ENCODE measurements around the gene PPP2R5C.

PPP2R5C gene

DNA sequence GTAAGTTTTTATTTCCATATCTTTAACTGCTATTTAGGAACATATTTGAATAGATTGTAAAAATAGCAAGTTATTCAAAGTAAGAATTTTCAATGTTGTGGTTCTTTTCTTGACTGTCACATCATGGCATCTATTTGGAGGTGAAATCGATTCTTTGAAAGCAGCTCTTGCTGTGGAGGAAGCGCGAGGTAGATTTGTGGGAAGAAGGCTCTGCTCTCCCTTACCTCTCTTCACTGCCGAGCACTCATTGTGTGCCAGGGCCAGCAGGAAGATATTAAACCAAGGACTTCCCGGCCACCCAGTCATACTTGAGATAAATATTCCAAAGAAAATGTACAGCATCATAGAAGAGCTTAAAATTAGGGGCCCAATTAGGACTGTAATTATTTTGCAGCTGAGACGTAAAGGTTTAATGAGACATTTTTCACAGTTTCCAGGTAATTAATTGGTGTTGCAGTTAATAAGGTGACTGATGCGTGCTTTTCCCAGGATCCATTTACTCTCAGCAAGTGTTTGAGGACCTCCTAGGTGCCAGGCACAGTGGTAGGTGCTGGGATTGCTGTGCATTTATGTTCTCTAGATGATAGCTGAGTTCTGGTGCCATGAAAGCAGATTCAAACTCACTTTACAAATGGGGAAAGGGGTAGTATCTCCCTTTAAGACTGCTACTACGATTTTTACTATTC, 113.7 kb downstream of the PPP2R5C start:
- H3K27ac ChIP-seq = no peak overlapping the region
- TF ChIP-seq, protein P1, sequence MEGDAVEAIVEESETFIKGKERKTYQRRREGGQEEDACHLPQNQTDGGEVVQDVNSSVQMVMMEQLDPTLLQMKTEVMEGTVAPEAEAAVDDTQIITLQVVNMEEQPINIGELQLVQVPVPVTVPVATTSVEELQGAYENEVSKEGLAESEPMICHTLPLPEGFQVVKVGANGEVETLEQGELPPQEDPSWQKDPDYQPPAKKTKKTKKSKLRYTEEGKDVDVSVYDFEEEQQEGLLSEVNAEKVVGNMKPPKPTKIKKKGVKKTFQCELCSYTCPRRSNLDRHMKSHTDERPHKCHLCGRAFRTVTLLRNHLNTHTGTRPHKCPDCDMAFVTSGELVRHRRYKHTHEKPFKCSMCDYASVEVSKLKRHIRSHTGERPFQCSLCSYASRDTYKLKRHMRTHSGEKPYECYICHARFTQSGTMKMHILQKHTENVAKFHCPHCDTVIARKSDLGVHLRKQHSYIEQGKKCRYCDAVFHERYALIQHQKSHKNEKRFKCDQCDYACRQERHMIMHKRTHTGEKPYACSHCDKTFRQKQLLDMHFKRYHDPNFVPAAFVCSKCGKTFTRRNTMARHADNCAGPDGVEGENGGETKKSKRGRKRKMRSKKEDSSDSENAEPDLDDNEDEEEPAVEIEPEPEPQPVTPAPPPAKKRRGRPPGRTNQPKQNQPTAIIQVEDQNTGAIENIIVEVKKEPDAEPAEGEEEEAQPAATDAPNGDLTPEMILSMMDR (conservative IDR thresholded peaks at IDR 0.05) = no peak

DNA sequence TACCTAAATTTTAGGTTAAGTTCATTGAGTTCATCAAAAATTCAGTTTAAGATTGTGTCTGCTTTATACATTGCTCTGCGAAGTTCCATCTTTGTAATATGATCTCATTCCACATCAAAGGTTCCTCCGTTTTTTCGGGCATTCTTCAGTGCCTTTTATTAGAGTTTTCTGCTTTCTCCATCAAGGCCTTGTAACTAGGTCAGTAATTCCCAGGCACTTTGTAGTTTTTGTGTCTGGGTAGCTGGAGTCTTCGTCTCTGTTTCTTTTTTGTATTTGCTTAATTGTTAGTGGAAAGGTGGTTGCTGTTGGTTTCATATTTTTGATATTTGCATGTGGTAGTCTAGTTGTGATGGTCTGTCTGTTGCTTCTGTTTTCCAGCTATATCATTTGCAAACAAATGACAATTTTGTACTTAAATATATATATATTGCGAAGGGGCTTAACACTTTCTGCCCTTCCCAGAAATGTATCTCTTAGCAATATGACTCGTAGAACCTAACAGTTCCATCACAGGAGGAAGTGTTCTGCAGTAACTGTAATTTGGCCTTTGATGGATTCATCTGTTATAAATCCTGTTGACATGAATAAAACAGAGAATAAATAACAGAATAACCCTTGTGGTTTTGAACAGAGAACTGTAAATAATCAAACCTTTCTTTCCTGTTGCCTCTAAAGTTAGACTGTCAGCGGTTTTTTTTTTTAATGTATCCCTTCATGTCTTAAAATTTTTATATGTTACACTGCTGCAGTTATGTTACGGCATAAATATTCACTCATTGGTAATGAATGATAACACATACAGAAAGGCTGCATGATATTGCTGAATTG, 114.4 kb downstream of the PPP2R5C start:
- H3K27ac ChIP-seq = no peak overlapping the region
- TF ChIP-seq, protein P1 (conservative IDR thresholded peaks at IDR 0.05) = no peak

DNA sequence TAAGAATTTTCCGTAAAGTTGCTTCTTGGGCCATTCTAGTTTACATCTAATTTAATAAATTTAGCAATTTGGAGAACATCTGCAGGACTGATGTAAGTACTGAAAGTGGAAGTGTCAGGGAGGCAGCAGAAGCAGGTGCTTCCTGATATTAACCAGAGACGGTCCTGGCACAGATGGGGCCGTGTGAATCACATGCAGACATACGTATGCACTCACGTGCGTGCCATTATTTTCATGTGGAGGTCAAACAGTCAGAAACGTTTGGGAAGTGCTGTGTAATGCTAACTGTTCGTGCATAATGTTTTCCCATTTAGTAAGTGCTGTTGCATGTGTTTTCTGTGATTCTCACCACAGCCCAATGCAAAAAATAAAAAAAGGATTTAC, 115.0 kb downstream of the PPP2R5C start:
- no peak overlapping the region for H3K27ac ChIP-seq

DNA sequence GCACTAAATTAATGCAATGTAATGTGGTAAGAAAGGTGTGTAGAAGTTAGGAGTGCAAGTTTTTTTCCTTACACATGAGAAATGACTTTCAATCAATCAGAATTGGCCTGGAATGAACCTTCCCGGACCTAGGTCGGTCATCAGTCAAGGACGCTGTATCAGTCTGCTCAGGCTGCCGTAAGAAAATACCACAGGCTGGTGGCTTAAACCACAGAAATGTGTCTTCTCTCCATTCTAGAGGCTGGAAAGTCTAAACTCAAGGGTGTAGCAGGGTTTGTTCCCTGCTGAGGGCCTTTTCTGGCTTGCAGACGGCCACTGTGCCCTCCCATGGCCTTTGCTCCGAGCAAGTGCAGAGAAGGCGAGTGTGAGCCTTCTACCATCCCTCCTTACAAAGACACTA, 116.3 kb downstream of the PPP2R5C start:
- TF ChIP-seq, protein P1 (conservative IDR thresholded peaks at IDR 0.05) = no peak
- no peak overlapping the region for H3K27ac ChIP-seq

More for the DNA sequence above, 115.0 kb downstream of the PPP2R5C start:
- TF ChIP-seq, protein P1 (conservative IDR thresholded peaks at IDR 0.05) = no peak

DNA sequence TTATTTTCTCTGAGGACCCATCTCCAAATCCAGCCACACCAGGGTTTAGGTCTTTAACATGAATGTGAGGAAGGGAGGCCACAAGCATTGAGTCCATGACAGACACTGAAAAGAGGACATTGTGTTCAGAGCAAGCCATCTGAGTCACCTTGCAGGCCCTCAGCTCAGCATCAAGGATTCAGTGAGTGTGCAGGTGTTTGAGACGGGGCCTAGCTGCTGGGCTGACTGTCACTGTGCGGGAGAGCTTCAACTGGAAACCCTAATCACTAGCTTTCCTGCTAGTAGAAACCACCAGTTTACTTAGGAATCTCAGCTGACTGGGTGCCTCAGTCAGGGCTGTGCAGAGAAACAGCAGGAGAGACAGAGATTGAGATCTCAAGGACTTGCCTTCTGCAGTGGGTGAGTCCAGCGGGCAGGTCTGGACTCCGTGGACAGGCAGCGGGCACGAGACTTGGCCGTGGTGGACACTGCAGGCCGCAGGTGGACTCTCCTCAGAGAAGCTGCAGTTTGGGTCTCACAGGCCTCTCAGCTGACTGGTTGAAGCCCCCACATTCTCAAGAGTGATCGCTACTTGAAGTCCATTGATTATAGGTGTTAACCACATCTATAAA, 116.8 kb downstream of the PPP2R5C start:
- TF ChIP-seq, protein P1 (conservative IDR thresholded peaks at IDR 0.05) = no peak
- no peak overlapping the region for H3K27ac ChIP-seq

DNA sequence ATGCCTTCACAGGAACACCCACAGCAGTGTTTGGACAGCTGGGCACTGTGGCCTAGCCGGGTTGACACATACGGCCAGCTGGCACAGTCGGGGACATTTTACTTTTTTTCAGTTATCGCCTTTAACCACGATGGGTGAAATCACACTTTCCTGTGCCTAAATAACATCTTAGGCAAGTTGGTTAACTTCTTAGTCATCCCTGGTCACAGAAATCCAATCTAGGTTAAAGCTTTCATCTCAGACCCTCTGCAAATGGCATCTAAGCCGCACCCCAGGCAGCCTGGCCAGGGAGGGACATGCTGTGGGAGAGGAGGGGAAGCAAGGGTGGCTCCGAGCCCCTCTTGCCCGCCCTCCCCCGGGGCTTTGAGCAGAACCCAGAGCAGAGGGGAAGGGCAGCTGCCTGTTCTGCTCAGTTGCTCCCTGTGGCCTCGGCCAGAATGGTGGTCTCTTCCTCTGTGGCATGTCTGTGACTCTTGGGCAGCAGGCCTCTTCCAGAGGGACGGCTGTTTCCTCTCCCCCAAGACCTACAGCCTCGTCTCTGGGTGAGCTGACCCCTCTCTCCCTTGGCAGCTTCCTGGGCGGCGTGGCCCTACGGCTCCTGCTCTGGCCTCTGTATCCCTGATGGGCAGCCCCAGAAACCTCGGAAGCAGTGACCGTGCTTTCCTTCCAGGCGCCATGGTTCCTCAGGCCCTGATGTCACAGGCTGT, 117.5 kb downstream of the PPP2R5C start:
- TF ChIP-seq, protein P1 (conservative IDR thresholded peaks at IDR 0.05) = no peak
- H3K27ac ChIP-seq = no peak overlapping the region
